CD14-positive monocyte (primary cell): ENCODE measurements around the gene FXYD4. TPM values are rescaled to one million over a fixed set of nuclear protein-coding genes. Genes with fewer than 3 reads are reported as not detected.
"Not testable (repeated sequence)": the region's sequence is repeated elsewhere in the genome, so short reads cannot be mapped to it uniquely, and the experiment has no call there.

Experiments used
- DNase-seq, 3 donors: peaks; one replicate each; pipeline ENCODE4 v3.0.0-alpha.2; 2011 to 2022
- H2AFZ ChIP-seq: 2 replicates; pipeline ENCODE4 v1.6.0; 2012; ENCODE audit warnings: mild to moderate bottlenecking, low read depth, low read length, inconsistent platforms; ENCODE audit not compliant: insufficient read depth, poor library complexity, severe bottlenecking
- H3K27ac ChIP-seq, 2 donors: 1 replicate in 1 of 2; 2 replicates in 1 of 2; pipeline ENCODE4 v1.5.1; 2012 to 2013; ENCODE audit warnings: low read length in 2 of 2, control low read depth in 1 of 2, inconsistent platforms in 1 of 2, low read depth in 1 of 2, mild to moderate bottlenecking in 1 of 2
- H3K27me3 ChIP-seq, 2 donors: one replicate each; pipeline versions ENCODE4 v1.6.0 to v1.6.1; 2011 to 2013; ENCODE audit warnings: low read length in 2 of 2; ENCODE audit not compliant: control insufficient read depth in 2 of 2, insufficient read depth in 2 of 2
- H3K36me3 ChIP-seq, 2 donors: replicated peaks in 1 of 2; 1 replicate in 1 of 2; 2 replicates in 1 of 2; pipeline versions ENCODE4 v1.5.1 to v1.6.1; 2012 to 2013; ENCODE audit warnings: low read length in 2 of 2, control low read depth in 1 of 2, inconsistent platforms in 1 of 2, mild to moderate bottlenecking in 1 of 2; ENCODE audit not compliant: insufficient read depth in 2 of 2, control insufficient read depth in 1 of 2
- H3K4me1 ChIP-seq, 2 donors: 1 replicate in 1 of 2; 2 replicates in 1 of 2; pipeline versions ENCODE4 v1.5.1 to v1.6.1; 2012 to 2013; ENCODE audit warnings: low read length in 2 of 2, control low read depth in 1 of 2, inconsistent platforms in 1 of 2, mild to moderate bottlenecking in 1 of 2, moderate library complexity in 1 of 2; ENCODE audit not compliant: insufficient read depth in 2 of 2, control insufficient read depth in 1 of 2
- H3K4me2 ChIP-seq: replicated peaks from 2 replicates; pipeline ENCODE3; 2012; ENCODE audit warnings: low read length, moderate library complexity, mild to moderate bottlenecking; ENCODE audit not compliant: poor library complexity, severe bottlenecking; ENCODE audit errors: extremely low read depth
- H3K4me3 ChIP-seq, 3 experiments: fragments of 200-600 bp in 1 of 3; sonication (generic) in 1 of 3; replicated peaks in 1 of 3; 1 replicate in 2 of 3; 2 replicates in 1 of 3; pipeline ENCODE4 v1.5.1; 2011 to 2013; ENCODE audit warnings: low read length in 3 of 3, mild to moderate bottlenecking in 3 of 3, control low read depth in 2 of 3, low read depth in 2 of 3, inconsistent platforms in 1 of 3, moderate library complexity in 1 of 3
- H3K79me2 ChIP-seq: 2 replicates; pipeline ENCODE4 v1.6.0; 2012; ENCODE audit warnings: mild to moderate bottlenecking, control low read depth, inconsistent platforms, low read length, moderate library complexity; ENCODE audit not compliant: insufficient read depth
- H3K9ac ChIP-seq: 2 replicates; pipeline ENCODE4 v1.6.0; 2017; ENCODE audit warnings: low read length, mild to moderate bottlenecking; ENCODE audit not compliant: insufficient read depth, poor library complexity, severe bottlenecking
- H3K9me3 ChIP-seq, 2 donors: replicated peaks in 1 of 2; 1 replicate in 1 of 2; 2 replicates in 1 of 2; pipeline versions ENCODE4 v1.5.1 to v1.6.1; 2012 to 2013; ENCODE audit warnings: low read length in 2 of 2, control low read depth in 1 of 2; ENCODE audit not compliant: control insufficient read depth in 1 of 2, insufficient read depth in 1 of 2
- H4K20me1 ChIP-seq: 2 replicates; pipeline ENCODE4 v1.6.0; 2012; ENCODE audit warnings: mild to moderate bottlenecking, low read length, control low read depth, moderate library complexity; ENCODE audit not compliant: insufficient read depth
- H3K27ac Mint-ChIP-seq, 7 donors: one replicate each; pipeline ENCODE4 v1.8.0; 2020; ENCODE audit warnings: mild to moderate bottlenecking in 7 of 7, mixed read lengths in 7 of 7, moderate library complexity in 6 of 7, inconsistent platforms in 2 of 7
- H3K27me3 Mint-ChIP-seq, 3 donors: one replicate each; pipeline ENCODE4 v1.8.0; 2021 to 2022; ENCODE audit warnings: low read depth in 3 of 3, mild to moderate bottlenecking in 3 of 3, mixed read lengths in 3 of 3, moderate library complexity in 3 of 3, inconsistent platforms in 1 of 3
- H3K36me3 Mint-ChIP-seq, 2 donors: one replicate each; pipeline ENCODE4 v1.8.0; 2020; ENCODE audit warnings: mixed read lengths in 2 of 2, inconsistent platforms in 1 of 2, mild to moderate bottlenecking in 1 of 2
- H3K4me1 Mint-ChIP-seq: one replicate; pipeline ENCODE4 v1.8.0; 2020; ENCODE audit warnings: mild to moderate bottlenecking, mixed read lengths
- H3K4me3 Mint-ChIP-seq, 2 donors: one replicate each; pipeline ENCODE4 v1.8.0; 2020; ENCODE audit warnings: mild to moderate bottlenecking in 2 of 2, mixed read lengths in 2 of 2, moderate library complexity in 1 of 2
- H3K9me3 Mint-ChIP-seq, 7 donors: one replicate each; pipeline ENCODE4 v1.8.0; 2020 to 2022; ENCODE audit warnings: mixed read lengths in 7 of 7, mild to moderate bottlenecking in 6 of 7, moderate library complexity in 6 of 7, inconsistent platforms in 2 of 7
- CTCF ChIP-seq: fragments of 200-600 bp; IDR thresholded peaks from one replicate; pipeline ENCODE4 v1.8.0; 2022; ENCODE audit warnings: antibody characterized with exemption, mild to moderate bottlenecking
- WGBS: methylation state at CpG from one replicate; pipeline ENCODE4 v1.1.5; 2013; ENCODE audit warnings: missing lambda C conversion rate; ENCODE audit not compliant: insufficient coverage; 5-methylcytosine and 5-hydroxymethylcytosine counted together
- intact Hi-C, 2 donors: fragments of 100-400 bp; cut with micrococcal nuclease; formaldehyde crosslinking; loops; one replicate each; pipeline versions ENCODE4 v1.15.0 to v1.15.1; 2023
- polyA plus RNA-seq, 3 donors: library from polyadenylated mRNA; depleted of rRNA in 1 of 3; unstranded in 2 of 3; stranded (reverse) in 1 of 3; fragments of 300-500 nt in 2 of 3; fragments of >200 nt in 1 of 3; fragmentation: Illumina TruSeq in 2 of 3; gene quantifications; 1 replicate in 2 of 3; 2 replicates in 1 of 3; pipeline ENCODE4 v1.2.3, GENCODE V29; 2012 to 2021

Gene FXYD4
- polyA plus RNA-seq, 3 donors = 0.16 TPM; not detected in 2

GRCh38 chr10:43421519-43421918 lies 50.1 kb downstream of the FXYD4 start:
- Histone ChIP-seq H3K9me3 (no peaks in the 10 kb centered on the region), H3K4me2 (peak overlapping the region; percentile 69), H3K36me3 (no peaks in the 10 kb centered on the region), H3K27ac (peak overlapping the region in 1 of 2 donors; percentile 95), H3K79me2 (peaks cover 6% of the 10 kb centered on the region), H3K4me1 (peaks cover 48 to 52% of the 10 kb centered on the region in 2 donors), H3K4me3 (peak overlapping the region in 2 of 3 experiments; percentile 56 to 71), H2AFZ (peak overlapping the region; percentile 62), H3K9ac (no peak overlapping the region), H3K27me3 (no peaks in the 10 kb centered on the region), H4K20me1 (no peaks in the 10 kb centered on the region)
- 100% methylated on average over 3 of the region's 6 CpGs for WGBS
- DNase-seq = no peak
- no peaks in the 10 kb centered on the region for H3K36me3 Mint-ChIP-seq
- peaks cover 42% of the 10 kb centered on the region for H3K4me1 Mint-ChIP-seq
- TF ChIP-seq CTCF = no peak
- peaks cover 0 to 3% (median 0%) of the 10 kb centered on the region in 3 donors for H3K27me3 Mint-ChIP-seq
- no peak overlapping the region for H3K4me3 Mint-ChIP-seq
- peak overlapping the region in 6 of 7 donors; percentile 3 to 97 (median 73) for H3K27ac Mint-ChIP-seq
- no peaks in the 10 kb centered on the region for H3K9me3 Mint-ChIP-seq
- intact Hi-C loops = loop anchor here (2.0 kb wide), 2 partner anchors 13 to 15 kb away; partner anchors contain the start of gene ZNF487 (in 1 of the 2)

- not testable (repeated sequence) for H3K4me3 ChIP-seq, H4K20me1 ChIP-seq, H3K4me3 Mint-ChIP-seq, H3K4me2 ChIP-seq, H3K9me3 ChIP-seq, DNase-seq, H3K36me3 Mint-ChIP-seq, H3K9ac ChIP-seq, H3K27me3 Mint-ChIP-seq, H3K27me3 ChIP-seq, H3K27ac ChIP-seq, H3K9me3 Mint-ChIP-seq, H2AFZ ChIP-seq, H3K79me2 ChIP-seq, H3K36me3 ChIP-seq
- 100% methylated on average over 3 of the region's 4 CpGs for WGBS
- H3K4me1 ChIP-seq = peaks cover 47 to 49% of the 10 kb centered on the region in 2 donors
- peaks cover 42% of the 10 kb centered on the region for H3K4me1 Mint-ChIP-seq
- H3K27ac Mint-ChIP-seq = peak overlapping the region in 3 of 7 donors; percentile 7 to 97 (median 76)
- intact Hi-C loops = loop anchor here (2.0 kb wide), 2 partner anchors 13 to 15 kb away; partner anchors contain the start of gene ZNF487 (in 1 of the 2)
These were observed 50.5 kb downstream of the FXYD4 start for GRCh38 chr10:43421944-43422343.
